H1 (cell line): ENCODE measurements around the gene NEDD1. TPM values are rescaled to one million over a fixed set of nuclear protein-coding genes. Genes with fewer than 3 reads are reported as not detected.

Source experiments
- ASH2L ChIP-seq: fragments of 200-600, 300-600 bp; sonication (generic); IDR thresholded peaks from one replicate; pipeline ENCODE4 v1.7.1; 2017; ENCODE audit warnings: low read length
- BRCA1 ChIP-seq: IDR thresholded peaks from 2 replicates; pipeline ENCODE4 v1.6.1; 2012; ENCODE audit warnings: low read depth, low read length, improper control_type of control experiment
- CBX5 ChIP-seq: fragments of 300-800, 300-1000 bp; sonication (generic); IDR thresholded peaks from 2 replicates; pipeline ENCODE4 v1.7.1; 2016; ENCODE audit warnings: antibody characterized with exemption, low read length, low read depth
- CHD2 ChIP-seq: IDR thresholded peaks from 2 replicates; pipeline ENCODE4 v1.6.1; 2012; ENCODE audit warnings: low read length, improper control_type of control experiment
- CREB1 ChIP-seq: IDR thresholded peaks from 2 replicates; pipeline ENCODE4 v1.6.1; 2012; ENCODE audit warnings: inconsistent platforms
- EZH2 ChIP-seq: fragments of 200-600 bp; sonication (generic); IDR thresholded peaks from 2 replicates; pipeline ENCODE4 v1.7.1; 2012; ENCODE audit warnings: low read depth, mild to moderate bottlenecking, moderate library complexity, low read length, inconsistent platforms; ENCODE audit not compliant: severe bottlenecking
- POLR2A ChIP-seq, 2 experiments: IDR thresholded peaks; 1 replicate in 1 of 2; 2 replicates in 1 of 2; pipeline ENCODE4 v1.6.1; 2011; ENCODE audit warnings: low read depth in 2 of 2, low read length in 2 of 2, mild to moderate bottlenecking in 2 of 2; ENCODE audit errors: control extremely low read depth in 1 of 2
- POU5F1 ChIP-seq: IDR thresholded peaks from 2 replicates; pipeline ENCODE4 v1.6.1; 2011; ENCODE audit warnings: low read depth, mild to moderate bottlenecking, low read length, moderate library complexity
- TAF7 ChIP-seq: optimal IDR thresholded peaks from 2 replicates; pipeline ENCODE3; 2011; ENCODE audit warnings: low read depth, mild to moderate bottlenecking, inconsistent platforms, low read length, moderate library complexity, borderline replicate concordance
- TCF12 ChIP-seq: IDR thresholded peaks from 2 replicates; pipeline ENCODE4 v1.6.1; 2011; ENCODE audit warnings: low read depth, mild to moderate bottlenecking, low read length
- polyA plus RNA-seq, 7 experiments: library from polyadenylated mRNA; depleted of rRNA in 3 of 7; stranded (reverse) in 5 of 7; unstranded in 2 of 7; fragments of >200 nt in 5 of 7; fragments of 200-250 nt in 2 of 7; gene quantifications; 1 replicate in 5 of 7; 2 replicates in 1 of 7; 4 replicates in 1 of 7; pipeline versions ENCODE4 v1.2.1 to v1.2.3, GENCODE V29; 2011 to 2013; ENCODE audit warnings: missing spikeins in 2 of 7, mixed read lengths in 2 of 7
- total RNA-seq: library from RNA; stranded (reverse); fragmentation: NEBNext Ultra II Directional; extraction: Animal tissue kit (Norgen Biotek cat#: 25700); gene quantifications from 2 replicates; pipeline ENCODE4 v1.2.1, GENCODE V29; 2021
- TF ChIP-seq, protein P1 (sequence below): fragments of 300-600 bp; sonication (generic); IDR thresholded peaks from 2 replicates; pipeline ENCODE4 v1.7.1; 2012; ENCODE audit warnings: low read length, moderate library complexity, mild to moderate bottlenecking, inconsistent platforms; ENCODE audit not compliant: insufficient replicate concordance
- TF ChIP-seq, protein P2 (sequence below): IDR thresholded peaks from 2 replicates; pipeline ENCODE4 v1.6.1; 2011; ENCODE audit warnings: low read length, improper control_type of control experiment

The NEDD1 gene
- total and polyA plus RNA-seq, 2 of the 8 experiments (the other 6 are each of a cell fraction or from before 2014, with no cell fraction given): 9.0 to 26.6 TPM

DNA sequence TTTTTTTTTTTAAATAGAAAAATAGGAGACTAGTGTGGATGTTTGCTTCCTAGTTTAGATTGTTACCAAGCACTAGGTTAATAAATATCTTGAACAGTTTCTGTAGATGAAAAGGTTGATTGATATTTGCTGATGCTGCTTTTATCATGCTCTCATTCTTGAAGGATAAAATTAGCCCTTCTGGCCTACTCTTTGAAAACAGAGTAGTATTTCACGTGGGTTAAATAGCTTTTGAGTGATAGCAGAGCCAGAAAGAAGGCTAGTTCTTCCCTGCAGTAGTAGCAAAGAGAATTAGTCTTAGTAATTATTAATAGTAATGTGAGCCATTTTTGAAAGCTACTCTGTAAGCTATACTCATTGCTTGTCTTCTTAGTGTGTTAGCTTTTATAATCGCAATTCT is 5.2 kb downstream of the NEDD1 start (continued):
- TF ChIP-seq, protein P1, sequence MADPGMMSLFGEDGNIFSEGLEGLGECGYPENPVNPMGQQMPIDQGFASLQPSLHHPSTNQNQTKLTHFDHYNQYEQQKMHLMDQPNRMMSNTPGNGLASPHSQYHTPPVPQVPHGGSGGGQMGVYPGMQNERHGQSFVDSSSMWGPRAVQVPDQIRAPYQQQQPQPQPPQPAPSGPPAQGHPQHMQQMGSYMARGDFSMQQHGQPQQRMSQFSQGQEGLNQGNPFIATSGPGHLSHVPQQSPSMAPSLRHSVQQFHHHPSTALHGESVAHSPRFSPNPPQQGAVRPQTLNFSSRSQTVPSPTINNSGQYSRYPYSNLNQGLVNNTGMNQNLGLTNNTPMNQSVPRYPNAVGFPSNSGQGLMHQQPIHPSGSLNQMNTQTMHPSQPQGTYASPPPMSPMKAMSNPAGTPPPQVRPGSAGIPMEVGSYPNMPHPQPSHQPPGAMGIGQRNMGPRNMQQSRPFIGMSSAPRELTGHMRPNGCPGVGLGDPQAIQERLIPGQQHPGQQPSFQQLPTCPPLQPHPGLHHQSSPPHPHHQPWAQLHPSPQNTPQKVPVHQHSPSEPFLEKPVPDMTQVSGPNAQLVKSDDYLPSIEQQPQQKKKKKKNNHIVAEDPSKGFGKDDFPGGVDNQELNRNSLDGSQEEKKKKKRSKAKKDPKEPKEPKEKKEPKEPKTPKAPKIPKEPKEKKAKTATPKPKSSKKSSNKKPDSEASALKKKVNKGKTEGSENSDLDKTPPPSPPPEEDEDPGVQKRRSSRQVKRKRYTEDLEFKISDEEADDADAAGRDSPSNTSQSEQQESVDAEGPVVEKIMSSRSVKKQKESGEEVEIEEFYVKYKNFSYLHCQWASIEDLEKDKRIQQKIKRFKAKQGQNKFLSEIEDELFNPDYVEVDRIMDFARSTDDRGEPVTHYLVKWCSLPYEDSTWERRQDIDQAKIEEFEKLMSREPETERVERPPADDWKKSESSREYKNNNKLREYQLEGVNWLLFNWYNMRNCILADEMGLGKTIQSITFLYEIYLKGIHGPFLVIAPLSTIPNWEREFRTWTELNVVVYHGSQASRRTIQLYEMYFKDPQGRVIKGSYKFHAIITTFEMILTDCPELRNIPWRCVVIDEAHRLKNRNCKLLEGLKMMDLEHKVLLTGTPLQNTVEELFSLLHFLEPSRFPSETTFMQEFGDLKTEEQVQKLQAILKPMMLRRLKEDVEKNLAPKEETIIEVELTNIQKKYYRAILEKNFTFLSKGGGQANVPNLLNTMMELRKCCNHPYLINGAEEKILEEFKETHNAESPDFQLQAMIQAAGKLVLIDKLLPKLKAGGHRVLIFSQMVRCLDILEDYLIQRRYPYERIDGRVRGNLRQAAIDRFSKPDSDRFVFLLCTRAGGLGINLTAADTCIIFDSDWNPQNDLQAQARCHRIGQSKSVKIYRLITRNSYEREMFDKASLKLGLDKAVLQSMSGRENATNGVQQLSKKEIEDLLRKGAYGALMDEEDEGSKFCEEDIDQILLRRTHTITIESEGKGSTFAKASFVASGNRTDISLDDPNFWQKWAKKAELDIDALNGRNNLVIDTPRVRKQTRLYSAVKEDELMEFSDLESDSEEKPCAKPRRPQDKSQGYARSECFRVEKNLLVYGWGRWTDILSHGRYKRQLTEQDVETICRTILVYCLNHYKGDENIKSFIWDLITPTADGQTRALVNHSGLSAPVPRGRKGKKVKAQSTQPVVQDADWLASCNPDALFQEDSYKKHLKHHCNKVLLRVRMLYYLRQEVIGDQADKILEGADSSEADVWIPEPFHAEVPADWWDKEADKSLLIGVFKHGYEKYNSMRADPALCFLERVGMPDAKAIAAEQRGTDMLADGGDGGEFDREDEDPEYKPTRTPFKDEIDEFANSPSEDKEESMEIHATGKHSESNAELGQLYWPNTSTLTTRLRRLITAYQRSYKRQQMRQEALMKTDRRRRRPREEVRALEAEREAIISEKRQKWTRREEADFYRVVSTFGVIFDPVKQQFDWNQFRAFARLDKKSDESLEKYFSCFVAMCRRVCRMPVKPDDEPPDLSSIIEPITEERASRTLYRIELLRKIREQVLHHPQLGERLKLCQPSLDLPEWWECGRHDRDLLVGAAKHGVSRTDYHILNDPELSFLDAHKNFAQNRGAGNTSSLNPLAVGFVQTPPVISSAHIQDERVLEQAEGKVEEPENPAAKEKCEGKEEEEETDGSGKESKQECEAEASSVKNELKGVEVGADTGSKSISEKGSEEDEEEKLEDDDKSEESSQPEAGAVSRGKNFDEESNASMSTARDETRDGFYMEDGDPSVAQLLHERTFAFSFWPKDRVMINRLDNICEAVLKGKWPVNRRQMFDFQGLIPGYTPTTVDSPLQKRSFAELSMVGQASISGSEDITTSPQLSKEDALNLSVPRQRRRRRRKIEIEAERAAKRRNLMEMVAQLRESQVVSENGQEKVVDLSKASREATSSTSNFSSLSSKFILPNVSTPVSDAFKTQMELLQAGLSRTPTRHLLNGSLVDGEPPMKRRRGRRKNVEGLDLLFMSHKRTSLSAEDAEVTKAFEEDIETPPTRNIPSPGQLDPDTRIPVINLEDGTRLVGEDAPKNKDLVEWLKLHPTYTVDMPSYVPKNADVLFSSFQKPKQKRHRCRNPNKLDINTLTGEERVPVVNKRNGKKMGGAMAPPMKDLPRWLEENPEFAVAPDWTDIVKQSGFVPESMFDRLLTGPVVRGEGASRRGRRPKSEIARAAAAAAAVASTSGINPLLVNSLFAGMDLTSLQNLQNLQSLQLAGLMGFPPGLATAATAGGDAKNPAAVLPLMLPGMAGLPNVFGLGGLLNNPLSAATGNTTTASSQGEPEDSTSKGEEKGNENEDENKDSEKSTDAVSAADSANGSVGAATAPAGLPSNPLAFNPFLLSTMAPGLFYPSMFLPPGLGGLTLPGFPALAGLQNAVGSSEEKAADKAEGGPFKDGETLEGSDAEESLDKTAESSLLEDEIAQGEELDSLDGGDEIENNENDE: no peak
- TF ChIP-seq EZH2 (no peak), CREB1 (no peak), ASH2L (no peak), TCF12 (no peak), CHD2 (no peak), BRCA1 (no peak), POU5F1 (no peak), TAF7 (no peak), CBX5 (no peak), POLR2A (IDR thresholded peaks at IDR 0.05; ENCODE audit: control extremely low read depth in 1 of 2, low read depth in 2 of 2, low read length in 2 of 2) (no peak)
- TF ChIP-seq, protein P2, sequence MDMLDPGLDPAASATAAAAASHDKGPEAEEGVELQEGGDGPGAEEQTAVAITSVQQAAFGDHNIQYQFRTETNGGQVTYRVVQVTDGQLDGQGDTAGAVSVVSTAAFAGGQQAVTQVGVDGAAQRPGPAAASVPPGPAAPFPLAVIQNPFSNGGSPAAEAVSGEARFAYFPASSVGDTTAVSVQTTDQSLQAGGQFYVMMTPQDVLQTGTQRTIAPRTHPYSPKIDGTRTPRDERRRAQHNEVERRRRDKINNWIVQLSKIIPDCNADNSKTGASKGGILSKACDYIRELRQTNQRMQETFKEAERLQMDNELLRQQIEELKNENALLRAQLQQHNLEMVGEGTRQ: no peak
